Ammon's horn (tissue), 1 donor: ENCODE data around the gene OR2T1.
"Not testable (repeated sequence)": the region's sequence is repeated elsewhere in the genome, so short reads cannot be mapped to it uniquely, and the experiment has no call there.

Source experiments
- DNase-seq: peaks from one replicate; pipeline ENCODE4 v3.0.0-alpha.2; 2016; ENCODE audit warnings: low spot score

OR2T1 gene

DNA sequence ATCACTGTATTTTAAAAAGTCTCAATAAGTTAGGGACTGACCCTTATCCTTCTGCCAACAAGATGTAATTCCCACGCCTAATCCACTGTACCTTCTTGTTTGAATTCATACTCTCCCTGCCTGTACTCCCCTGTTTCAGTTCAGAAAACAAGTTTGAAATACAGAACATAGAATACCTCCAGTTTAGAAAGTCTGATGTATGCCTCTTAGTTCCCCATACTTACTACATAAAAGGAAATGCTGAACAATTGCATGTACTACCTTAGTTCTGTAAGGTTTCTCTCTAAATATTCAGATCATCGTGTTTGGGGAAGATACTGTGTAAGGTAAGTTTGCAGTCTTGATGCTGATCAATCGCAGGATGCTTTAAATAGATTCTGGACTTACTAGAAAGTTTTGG is 33.5 kb downstream of the OR2T1 start:
- not testable (repeated sequence) for DNase-seq

DNA sequence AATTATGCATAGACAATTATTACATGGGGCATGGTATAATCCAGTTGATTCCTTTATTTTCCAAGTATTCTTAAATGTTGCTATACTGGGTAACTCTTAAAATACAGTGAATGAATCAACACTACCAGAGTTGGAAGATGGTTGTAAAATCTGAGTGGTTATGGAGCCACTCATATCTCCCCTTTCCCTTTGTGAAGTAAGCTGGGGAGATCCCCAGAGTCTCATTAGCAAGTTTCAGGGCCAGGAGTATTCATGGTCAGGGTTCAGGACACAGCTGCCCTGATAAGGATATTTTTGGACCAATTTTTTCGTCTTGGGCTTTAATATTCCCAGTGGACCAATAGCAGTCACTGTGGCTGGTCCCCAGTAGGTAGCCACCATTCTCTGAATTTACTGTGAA is 35.8 kb downstream of the OR2T1 start:
- not testable (repeated sequence) for DNase-seq

DNA sequence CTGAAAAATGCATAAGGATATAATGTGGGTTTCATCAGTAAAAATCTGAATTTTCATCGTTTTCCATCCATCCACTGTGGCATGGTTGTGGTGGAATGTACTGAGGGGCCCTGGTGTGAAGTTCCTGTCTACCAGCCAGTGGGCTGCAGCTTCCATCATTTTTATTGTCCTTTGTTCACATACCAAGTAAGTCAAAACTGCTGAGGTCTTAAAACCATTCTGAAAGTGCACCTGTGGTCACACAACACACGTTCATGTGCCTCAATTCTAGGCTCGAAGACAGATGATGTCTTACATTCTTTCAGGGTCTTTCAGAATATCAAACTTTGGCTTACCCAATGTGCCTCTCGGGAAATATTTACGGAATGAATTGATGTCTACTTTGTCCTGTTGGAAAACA is 36.4 kb downstream of the OR2T1 start:
- DNase-seq: not testable (repeated sequence)

DNA sequence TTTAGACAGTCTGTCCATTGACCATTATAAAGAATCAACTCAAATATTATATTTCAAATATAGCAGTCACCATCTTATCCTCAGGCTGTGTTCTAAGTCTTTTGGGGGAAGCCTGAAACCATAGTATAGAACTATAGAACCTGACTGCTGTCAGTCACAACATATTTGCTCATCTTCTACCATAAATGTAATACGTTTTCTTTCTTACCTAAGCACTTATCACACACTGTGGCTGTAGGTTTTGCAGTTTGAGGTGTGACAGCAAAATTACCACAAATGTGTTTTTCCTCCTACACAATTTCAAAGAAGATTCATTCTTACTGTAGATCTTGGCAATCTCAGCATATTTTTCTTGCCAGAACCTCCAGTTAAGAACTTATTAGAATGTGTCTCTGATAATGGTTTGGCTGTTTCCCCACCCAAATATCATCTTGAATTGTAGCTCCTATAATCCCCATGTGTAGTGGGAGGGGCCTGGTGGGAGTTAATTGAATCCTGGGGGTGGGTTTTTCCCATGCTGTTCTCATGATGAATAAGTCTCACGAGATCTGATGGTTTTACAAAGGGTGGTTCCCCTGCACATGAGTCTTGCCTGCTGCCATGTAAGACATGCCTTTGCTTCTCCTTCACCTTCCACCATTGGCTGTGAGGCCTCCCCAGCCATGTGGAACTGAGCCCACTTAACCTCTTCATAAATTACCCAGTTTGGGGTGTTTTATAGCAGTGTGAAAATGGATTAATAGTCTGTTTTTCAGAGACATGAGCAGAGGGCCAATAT is 39.8 kb downstream of the OR2T1 start:
- not testable (repeated sequence) for DNase-seq

DNA sequence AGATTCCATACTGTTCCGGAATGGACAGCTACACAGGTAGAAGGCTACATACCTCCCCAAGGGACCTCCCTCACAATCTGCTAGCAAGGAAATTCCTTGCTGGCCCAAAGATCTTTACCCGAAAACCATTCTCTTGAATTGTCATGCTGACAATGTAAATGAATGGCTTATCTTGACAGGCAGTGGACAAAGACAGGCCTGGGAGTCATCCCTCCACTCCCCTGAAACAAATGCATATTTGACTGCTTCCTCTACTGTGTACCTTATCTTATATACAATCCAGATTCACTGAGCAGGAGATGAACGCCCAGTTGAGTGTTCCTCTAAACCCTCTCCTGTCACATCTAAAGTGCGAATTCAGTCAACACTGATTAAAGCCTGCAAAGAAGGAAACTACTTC is 41.8 kb downstream of the OR2T1 start:
- DNase-seq: not testable (repeated sequence)

DNA sequence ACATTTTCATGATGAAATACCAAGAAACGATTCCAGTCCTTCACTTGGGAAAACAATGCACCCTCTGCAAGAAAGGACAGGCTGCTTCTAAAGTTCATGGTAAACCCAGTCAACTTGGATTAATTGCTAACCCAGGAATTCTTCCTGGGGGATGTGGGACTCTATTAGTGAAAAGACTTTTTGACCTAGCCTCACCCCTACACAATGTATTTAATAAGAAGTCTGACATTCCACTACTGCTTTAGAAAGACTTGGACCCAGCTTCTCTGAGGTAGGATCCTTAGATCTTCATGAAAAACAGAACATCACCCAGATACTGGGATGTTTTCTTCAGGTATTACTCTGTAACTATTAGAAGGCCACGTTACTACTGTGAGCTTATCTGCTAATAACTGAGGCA is 42.6 kb downstream of the OR2T1 start, which contains the start of gene OR2T2:
OR2T2 (plus strand) TSS at position 239 of the 400 bp plus-strand sequence. CDS start 7,161 bp downstream, outside the sequence.
- not testable (repeated sequence) for DNase-seq

DNA sequence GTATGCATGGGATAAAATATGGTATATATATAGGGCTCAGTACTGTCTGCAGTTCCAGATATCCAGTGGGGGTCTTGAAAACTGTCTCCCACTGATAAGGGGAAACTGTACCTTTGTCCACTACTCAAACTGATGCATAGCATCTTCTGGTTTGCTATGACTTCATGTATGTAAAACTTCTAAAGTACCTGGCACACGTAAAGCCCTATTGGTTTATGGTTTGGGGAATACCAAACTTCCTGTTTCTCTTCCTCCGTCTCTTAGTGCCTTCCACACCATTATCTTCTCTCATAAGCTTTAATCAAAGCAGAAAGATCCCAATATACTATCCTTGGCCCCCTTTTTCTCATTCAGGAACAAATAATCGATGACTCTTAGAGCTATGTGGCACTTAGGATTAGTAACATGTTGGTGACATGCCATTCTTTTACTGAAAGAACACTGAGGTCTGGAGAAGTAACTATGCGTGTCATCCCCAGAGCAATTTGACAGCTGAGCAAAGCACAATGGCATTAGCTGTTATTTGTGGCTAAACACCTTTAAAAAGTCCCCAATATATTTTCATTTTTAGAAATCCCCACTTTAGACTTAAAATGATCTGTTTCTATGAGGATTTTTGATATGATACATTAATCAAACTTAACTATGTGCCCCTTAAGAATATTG is 45.7 kb downstream of the OR2T1 start:
- DNase-seq: not testable (repeated sequence)

DNA sequence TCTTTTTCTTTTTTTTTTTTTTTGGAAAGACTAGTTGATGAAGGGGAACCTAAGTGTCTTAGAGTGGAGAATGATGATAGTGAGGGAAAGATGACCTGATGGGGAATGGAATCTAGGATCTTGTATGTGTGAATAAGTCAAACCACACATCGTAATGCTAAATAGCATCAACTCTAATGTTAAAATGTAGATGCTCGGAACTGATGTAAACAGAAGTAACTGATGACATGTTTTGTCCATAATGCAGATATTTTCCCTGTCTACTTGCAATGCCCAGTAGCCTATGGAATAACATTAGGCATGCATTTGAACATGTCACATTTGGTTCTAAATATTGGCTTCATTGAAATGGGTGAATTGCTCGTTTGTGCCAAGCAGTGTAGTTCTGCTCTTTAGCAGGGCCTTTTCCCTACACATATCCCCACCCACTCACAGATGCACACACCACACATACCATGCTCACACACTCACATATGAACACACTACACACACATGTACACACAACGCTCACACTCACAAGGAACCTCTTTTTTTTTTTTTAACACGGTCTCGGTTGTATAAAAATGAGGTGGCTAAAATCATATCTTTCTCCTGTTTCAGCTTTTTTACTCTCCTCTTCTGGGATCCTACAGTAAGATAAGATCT is 47.1 kb downstream of the OR2T1 start:
- not testable (repeated sequence) for DNase-seq

DNA sequence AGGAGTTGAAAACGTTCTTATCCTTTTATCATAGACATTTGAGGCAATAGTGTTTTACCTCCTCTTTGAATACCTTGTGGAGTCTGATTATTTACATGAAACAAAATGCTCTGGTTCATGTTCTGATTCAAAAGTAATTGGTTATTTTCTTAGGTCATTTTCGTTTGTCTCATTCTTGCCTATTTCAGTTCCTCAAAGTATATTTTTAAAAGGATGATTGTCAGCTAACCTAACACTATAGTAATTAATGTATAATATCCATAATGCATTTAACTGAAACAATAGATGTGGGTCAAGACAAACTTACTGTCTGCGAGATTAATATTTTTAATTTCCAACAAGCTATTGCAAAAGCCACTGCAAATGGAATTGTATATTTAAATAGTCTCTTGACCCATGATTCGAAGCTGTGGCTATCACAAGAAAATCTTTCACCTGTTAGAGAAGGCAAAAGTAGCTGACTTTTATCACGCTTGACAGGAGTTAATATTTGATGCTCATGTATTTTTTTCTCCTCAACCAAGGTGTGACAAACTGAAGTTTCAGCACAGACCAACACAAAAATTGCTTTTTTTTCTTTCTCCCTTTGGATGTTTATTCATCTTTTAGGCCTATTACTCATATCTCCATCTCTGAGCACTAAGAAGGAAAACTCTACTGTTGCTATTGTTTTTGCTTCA is 47.8 kb downstream of the OR2T1 start:
- DNase-seq: not testable (repeated sequence)

DNA sequence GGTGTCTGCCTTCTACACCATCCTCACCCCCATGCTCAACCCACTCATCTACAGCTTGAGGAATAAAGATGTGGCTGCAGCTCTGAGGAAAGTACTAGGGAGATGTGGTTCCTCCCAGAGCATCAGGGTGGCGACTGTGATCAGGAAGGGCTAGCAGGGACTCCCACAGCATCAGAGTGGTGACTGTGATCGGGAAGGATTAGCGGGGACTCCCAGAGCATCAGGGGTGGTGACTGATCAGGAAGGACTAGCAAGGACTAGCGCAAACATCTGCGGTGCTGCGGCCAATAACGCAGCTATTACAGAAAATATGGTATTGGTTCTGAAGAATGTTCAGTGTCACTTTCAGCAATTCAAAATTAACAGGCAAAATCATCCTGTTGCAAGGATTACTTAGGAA is 50.8 kb downstream of the OR2T1 start:
- DNase-seq: not testable (repeated sequence)

DNA sequence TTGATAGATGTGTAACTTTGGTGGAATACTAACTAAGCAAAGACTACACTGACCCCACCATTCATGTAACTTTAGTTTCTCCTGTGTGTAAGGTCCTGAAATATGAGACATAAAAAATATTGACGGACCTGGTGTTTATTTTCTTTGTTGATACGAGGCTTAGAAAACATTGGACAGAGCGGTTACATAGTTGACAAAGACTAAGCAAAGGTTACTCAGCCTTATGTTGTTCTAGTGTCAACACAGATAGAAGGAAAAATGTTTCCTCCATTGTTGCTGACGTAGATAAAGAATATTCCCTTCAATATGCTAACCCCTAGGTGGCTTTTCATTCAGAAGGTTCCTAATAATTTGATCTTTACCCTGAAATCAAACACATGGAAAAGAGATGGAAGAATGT is 52.2 kb downstream of the OR2T1 start:
- DNase-seq: not testable (repeated sequence)

DNA sequence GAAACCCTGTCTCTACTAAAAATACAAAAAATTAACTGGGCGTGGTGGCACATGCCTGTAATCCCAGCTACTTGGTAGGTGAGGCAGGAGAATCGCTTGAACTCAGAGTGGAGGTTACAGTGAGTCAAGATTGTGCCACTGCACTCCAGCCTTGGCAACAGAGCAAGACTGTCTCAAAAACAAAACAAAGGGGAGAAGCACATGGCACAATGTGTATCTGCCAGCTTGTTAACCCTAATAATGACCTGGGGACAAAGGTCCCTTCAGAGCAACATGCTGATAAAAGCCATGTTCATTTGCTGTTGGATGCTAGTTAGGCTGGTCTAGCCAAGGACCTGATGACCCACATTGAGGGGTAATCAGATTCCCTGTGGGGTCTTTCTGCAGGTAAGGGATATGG is 53.8 kb downstream of the OR2T1 start:
- not testable (repeated sequence) for DNase-seq
